Lower leg skin (tissue), 3 donors: Measurements from ENCODE around the gene EFCAB8.

ENCODE experiments used
- CTCF ChIP-seq, 3 donors: fragments of 450-650 bp; IDR thresholded peaks; one replicate each; pipeline ENCODE4 v1.5.1; 2016; ENCODE audit warnings: antibody characterized with exemption in 3 of 3, mild to moderate bottlenecking in 3 of 3, moderate library complexity in 2 of 3
- POLR2A ChIP-seq, 2 donors: fragments of 450-650 bp; IDR thresholded peaks; one replicate each; pipeline ENCODE4 v1.6.1; 2016 to 2017; ENCODE audit warnings: antibody characterized with exemption in 2 of 2, mild to moderate bottlenecking in 1 of 2, moderate library complexity in 1 of 2

DNA sequence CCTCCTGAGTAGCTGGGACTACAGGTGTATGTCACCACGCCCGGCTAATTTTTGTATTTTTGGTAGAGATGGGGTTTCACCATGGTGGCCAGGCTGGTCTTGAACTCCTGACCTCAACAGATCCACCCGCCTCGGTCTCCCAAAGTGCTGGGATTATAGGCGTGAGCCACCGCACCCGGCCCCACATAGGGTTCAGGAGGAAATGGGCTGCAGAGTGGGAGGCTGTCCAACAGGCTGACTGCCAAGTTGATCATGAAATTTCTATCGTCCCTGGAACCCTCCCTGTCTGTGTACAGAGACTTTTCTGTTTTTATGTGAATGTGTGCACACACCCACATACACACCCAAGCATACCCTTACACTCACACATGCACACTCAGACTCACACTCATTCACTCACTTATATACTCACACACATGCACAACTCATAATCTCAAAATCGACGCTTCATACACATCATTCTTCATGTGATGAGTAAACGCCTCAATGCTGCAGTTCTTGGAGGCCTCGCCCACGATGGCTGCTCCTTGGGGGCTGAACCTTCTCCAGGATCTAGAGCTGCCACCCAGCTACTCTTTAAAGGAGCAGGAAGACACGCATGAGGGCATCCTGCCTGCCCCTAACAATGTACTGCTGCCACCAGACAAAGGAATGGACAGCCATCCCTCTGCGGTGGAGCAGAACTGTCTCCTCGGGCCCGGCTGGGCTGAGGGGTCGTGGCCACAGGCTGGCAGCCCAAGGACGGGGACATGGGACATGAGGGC lies 109.9 kb downstream of the EFCAB8 start:
- TF ChIP-seq CTCF (IDR thresholded peaks at IDR 0.05) (no peak), POLR2A (IDR thresholded peaks at IDR 0.05) (no peak)
